Progenitor cell of endocrine pancreas (in vitro differentiated cells): Measurements from ENCODE around the gene DGKB. TPM values are rescaled to one million over a fixed set of nuclear protein-coding genes. Genes with fewer than 3 reads are reported as not detected.

Experiments
- DNase-seq: peaks from one replicate; pipeline ENCODE4 v3.0.0; 2021; ENCODE audit warnings: low spot score; ENCODE audit not compliant: unreplicated experiment
- H3K27ac Mint-ChIP-seq: 2 replicates; pipeline ENCODE4 v1.8.0; 2021; ENCODE audit warnings: mild to moderate bottlenecking, moderate library complexity, mixed read lengths
- H3K27me3 Mint-ChIP-seq: 2 replicates; pipeline ENCODE4 v1.8.0; 2021; ENCODE audit warnings: mixed read lengths
- H3K36me3 Mint-ChIP-seq: 2 replicates; pipeline ENCODE4 v1.8.0; 2022; ENCODE audit warnings: mixed read lengths; ENCODE audit not compliant: insufficient read depth
- H3K4me1 Mint-ChIP-seq: 2 replicates; pipeline ENCODE4 v1.8.0; 2021; ENCODE audit warnings: low read depth, mixed read lengths
- H3K4me3 Mint-ChIP-seq: 2 replicates; pipeline ENCODE4 v1.8.0; 2021; ENCODE audit warnings: low read depth, mild to moderate bottlenecking, moderate library complexity, mixed read lengths
- H3K9me3 Mint-ChIP-seq: 2 replicates; pipeline ENCODE4 v1.8.0; 2021; ENCODE audit warnings: low read depth, mixed read lengths
- total RNA-seq: library from RNA; stranded (reverse); gene quantifications from 2 replicates; pipeline ENCODE4 v1.2.1, GENCODE V29; 2021
- TF ChIP-seq, protein P1 (sequence below): fragments of 200-600 bp; sonication (generic); IDR thresholded peaks from one replicate; pipeline ENCODE4 v1.5.0; 2021; ENCODE audit warnings: antibody characterized with exemption, mild to moderate bottlenecking; ENCODE audit not compliant: unreplicated experiment

DGKB gene
- total RNA-seq, 1 donor from 2014 or later, result 0.74 TPM

DNA sequence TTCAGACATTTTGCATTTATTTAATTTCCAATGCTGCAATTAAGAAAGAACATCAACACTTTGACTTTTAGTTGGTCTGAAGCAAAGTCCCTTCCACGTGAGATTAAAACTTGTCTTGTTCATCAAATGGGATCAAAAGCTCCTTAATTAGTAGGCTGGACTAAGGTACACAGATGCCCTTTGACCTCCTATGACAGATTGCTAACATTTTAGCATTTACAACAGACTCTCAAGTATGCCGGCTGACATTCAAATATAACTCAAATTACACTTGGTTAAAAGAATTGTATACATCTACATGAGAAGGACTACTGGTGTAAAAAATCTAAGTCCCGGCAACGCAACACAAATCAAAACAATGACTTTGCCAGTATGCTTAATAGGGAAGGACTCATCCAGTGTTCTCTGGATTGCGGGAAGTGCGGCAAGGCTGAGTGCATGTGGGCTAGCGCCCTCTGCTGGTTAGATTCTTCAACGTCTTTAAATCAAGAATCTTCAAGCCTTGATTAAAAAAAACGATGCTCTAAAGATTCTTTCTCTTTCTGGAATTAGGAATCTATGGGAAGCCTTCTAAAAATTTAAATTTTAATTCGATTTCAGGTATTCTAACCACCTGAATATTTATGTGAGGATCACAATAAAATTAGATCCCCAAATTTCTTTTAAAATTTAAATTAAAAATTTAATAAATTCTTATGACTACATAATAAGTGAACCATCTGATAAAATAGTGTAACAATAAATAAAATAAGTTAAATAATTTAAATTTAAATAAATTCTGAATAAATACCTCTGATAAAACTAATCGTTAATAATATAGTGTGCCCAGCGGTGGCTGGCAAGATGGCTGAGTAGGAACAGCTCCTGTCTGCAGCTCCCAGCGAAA is 444.7 kb downstream of the DGKB start:
- Mint-ChIP-seq H3K4me1 (peaks cover 4% of the 10 kb centered on the region), H3K36me3 (no peaks in the 10 kb centered on the region), H3K27me3 (no peaks in the 10 kb centered on the region), H3K4me3 (peak overlapping the region; percentile 60), H3K27ac (no peak overlapping the region), H3K9me3 (peaks cover 6% of the 10 kb centered on the region)
- TF ChIP-seq, protein P1, sequence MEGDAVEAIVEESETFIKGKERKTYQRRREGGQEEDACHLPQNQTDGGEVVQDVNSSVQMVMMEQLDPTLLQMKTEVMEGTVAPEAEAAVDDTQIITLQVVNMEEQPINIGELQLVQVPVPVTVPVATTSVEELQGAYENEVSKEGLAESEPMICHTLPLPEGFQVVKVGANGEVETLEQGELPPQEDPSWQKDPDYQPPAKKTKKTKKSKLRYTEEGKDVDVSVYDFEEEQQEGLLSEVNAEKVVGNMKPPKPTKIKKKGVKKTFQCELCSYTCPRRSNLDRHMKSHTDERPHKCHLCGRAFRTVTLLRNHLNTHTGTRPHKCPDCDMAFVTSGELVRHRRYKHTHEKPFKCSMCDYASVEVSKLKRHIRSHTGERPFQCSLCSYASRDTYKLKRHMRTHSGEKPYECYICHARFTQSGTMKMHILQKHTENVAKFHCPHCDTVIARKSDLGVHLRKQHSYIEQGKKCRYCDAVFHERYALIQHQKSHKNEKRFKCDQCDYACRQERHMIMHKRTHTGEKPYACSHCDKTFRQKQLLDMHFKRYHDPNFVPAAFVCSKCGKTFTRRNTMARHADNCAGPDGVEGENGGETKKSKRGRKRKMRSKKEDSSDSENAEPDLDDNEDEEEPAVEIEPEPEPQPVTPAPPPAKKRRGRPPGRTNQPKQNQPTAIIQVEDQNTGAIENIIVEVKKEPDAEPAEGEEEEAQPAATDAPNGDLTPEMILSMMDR, result peak; percentile 94
- peak; percentile 46 for DNase-seq

DNA sequence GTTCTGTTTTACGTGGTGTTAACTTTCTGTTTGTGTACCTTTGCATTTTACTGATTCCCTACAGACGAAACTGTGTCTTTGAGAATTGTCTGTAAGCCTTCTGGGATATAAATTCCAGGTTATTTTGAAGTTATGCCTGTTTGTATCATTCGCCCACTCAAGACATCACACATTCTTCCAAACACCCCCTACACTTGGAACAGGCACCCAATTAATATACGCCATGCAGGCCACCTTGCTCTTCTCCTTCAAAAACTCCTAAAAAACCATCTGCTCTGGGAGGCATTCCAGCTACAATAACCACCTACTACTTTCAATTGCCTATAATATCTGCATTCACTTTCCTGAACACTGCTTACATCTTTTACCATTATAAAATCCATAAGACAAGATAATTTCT is 453.3 kb downstream of the DGKB start:
- Mint-ChIP-seq H3K27ac (no peak overlapping the region), H3K4me1 (peaks cover 8% of the 10 kb centered on the region), H3K36me3 (peaks cover 2% of the 10 kb centered on the region), H3K9me3 (peaks cover 9% of the 10 kb centered on the region), H3K4me3 (no peak overlapping the region), H3K27me3 (peaks cover 3% of the 10 kb centered on the region)
- TF ChIP-seq, protein P1, result no peak
- no peak for DNase-seq

DNA sequence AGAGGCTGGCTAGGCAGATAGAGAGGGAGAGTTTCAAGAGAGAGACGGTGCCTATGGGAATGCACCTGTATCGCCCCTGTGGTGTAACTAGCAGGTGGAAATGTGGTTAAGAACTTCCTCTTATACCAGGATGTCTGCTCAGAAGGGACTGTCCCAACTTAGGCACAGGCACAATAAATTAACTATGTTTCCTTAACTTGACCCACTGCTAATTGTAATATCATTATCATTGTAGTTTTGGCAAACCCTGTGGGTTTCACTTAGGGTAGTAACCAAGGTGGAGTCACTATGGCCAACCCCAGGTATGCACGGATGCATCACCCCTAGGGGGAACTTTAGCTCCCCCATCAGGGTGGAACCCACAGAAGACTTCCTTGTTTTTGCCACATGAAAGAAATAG is 455.7 kb downstream of the DGKB start:
- H3K4me3 Mint-ChIP-seq, result no peak overlapping the region

DNA sequence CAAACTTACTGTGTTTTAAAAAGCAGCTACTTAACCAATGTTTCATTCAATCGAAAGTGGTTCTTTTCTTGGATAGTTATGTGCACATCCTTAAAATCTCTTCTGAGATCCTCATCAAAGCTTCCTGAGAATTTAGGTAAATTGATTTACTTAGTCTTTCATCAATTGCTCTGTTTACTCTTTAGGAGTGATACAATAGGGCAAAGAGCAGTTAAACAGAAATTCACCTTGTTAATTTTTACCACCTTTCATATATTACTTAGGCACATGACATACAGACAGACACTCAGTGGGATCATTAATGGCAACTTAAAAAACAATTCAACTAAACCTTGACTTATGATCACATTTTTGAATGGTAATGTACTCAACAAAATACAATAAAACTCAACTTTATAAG is 456.3 kb downstream of the DGKB start:
- H3K27me3 Mint-ChIP-seq, result peaks cover 3% of the 10 kb centered on the region
- TF ChIP-seq, protein P1, result no peak
- H3K9me3 Mint-ChIP-seq, result peaks cover 9% of the 10 kb centered on the region
- no peak overlapping the region for H3K27ac Mint-ChIP-seq
- no peak overlapping the region for H3K4me3 Mint-ChIP-seq
- DNase-seq, result no peak
- H3K36me3 Mint-ChIP-seq, result peaks cover 2% of the 10 kb centered on the region
- peaks cover 8% of the 10 kb centered on the region for H3K4me1 Mint-ChIP-seq

More for the DNA sequence above, 455.7 kb downstream of the DGKB start:
- TF ChIP-seq, protein P1, result no peak
- peaks cover 3% of the 10 kb centered on the region for H3K27me3 Mint-ChIP-seq
- H3K9me3 Mint-ChIP-seq, result peaks cover 9% of the 10 kb centered on the region
- no peak overlapping the region for H3K27ac Mint-ChIP-seq
- no peak for DNase-seq
- H3K36me3 Mint-ChIP-seq, result peaks cover 2% of the 10 kb centered on the region
- H3K4me1 Mint-ChIP-seq, result peaks cover 8% of the 10 kb centered on the region

DNA sequence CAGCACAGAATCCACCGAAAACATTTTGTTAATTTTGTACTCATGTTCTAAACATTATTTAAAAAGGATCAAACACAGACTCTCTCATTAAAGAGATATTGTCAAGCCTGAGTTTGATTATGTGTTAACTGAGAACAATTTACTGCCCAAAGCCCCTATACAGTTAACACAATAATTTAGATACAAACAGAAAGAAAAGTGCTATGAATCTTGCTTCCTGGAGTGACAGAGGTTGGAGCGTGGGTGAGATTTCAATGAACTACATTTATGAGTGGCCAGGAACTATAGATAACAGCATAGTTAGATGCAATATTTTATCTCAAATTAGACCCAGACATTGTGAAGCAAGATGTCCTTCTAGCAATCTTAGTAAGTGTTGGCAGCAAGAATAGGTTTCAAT is 464.2 kb downstream of the DGKB start:
- TF ChIP-seq, protein P1, result no peak
- no peak overlapping the region for H3K27ac Mint-ChIP-seq

More for the DNA sequence above, 464.2 kb downstream of the DGKB start:
- Mint-ChIP-seq H3K27me3 (no peaks in the 10 kb centered on the region), H3K36me3 (no peaks in the 10 kb centered on the region), H3K4me3 (no peak overlapping the region), H3K9me3 (peaks cover 5% of the 10 kb centered on the region), H3K4me1 (no peaks in the 10 kb centered on the region)
- no peak for DNase-seq
